ENCODE results near the gene TOMM20L. TPM values are rescaled to one million over a fixed set of nuclear protein-coding genes. Genes with fewer than 3 reads are reported as not detected.
"Not testable (repeated sequence)": the region's sequence is repeated elsewhere in the genome, so short reads cannot be mapped to it uniquely, and the experiment has no call there.

TOMM20L gene
- total RNA-seq, 4 donors from 2014 or later, result 2.7 TPM; not detected in 3

GRCh38 chr14:58401587-58401986 is 5.9 kb downstream of the TOMM20L start:
- no peak for TF ChIP-seq POLR2A (IDR thresholded peaks at IDR 0.05)
- no peaks in the 10 kb centered on the region for H3K27me3 ChIP-seq
- 87% methylated on average over 3 of the region's 3 CpGs for WGBS

DNA sequence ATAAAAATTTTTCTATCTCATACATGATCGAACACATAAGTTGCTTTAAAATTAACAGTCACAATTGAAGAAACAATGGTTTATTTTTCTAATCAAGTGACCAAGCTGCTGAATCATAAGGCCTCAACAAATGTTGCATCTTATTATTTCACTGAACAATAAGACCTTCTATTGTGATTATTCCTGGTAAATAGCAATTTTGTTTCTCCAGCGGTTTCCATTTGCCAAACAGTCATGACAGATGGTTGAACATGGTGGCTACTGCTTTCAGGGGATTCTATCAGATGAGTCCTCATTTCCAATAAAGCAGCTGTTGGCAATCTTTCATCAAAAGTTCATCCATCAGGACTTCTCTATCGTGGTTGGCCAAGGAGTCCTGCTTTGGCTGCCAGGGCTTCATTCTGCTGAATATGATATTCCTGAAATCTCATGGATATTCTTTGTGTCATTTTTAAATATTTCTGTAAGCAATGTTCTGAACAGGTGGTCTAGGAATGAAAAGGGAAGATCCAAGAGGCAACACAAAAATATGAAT is 13.0 kb downstream of the TOMM20L start:
- 88% methylated on average over 3 of the region's 3 CpGs for WGBS
- H3K9me3 ChIP-seq, result no peaks in the 10 kb centered on the region
- peaks cover 49% of the 10 kb centered on the region for H3K36me3 ChIP-seq
- H3K27ac ChIP-seq, result no peak overlapping the region
- TF ChIP-seq EP300 (IDR thresholded peaks at IDR 0.05), result no peak
- TF ChIP-seq POLR2A (IDR thresholded peaks at IDR 0.05), result no peak
- no peak for TF ChIP-seq POLR2AphosphoS5 (IDR thresholded peaks at IDR 0.05)
- TF ChIP-seq, protein P1, sequence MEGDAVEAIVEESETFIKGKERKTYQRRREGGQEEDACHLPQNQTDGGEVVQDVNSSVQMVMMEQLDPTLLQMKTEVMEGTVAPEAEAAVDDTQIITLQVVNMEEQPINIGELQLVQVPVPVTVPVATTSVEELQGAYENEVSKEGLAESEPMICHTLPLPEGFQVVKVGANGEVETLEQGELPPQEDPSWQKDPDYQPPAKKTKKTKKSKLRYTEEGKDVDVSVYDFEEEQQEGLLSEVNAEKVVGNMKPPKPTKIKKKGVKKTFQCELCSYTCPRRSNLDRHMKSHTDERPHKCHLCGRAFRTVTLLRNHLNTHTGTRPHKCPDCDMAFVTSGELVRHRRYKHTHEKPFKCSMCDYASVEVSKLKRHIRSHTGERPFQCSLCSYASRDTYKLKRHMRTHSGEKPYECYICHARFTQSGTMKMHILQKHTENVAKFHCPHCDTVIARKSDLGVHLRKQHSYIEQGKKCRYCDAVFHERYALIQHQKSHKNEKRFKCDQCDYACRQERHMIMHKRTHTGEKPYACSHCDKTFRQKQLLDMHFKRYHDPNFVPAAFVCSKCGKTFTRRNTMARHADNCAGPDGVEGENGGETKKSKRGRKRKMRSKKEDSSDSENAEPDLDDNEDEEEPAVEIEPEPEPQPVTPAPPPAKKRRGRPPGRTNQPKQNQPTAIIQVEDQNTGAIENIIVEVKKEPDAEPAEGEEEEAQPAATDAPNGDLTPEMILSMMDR (IDR thresholded peaks at IDR 0.05), result no peak
- no peak overlapping the region for H3K4me3 ChIP-seq
- no peaks in the 10 kb centered on the region for H3K4me1 ChIP-seq
- H3K27me3 ChIP-seq, result no peaks in the 10 kb centered on the region
- DNase-seq (ENCODE audit: low spot score in 2 of 2), result no peak

More at GRCh38 chr14:58401587-58401986, 5.9 kb downstream of the TOMM20L start:
- peaks cover 10% of the 10 kb centered on the region for H3K4me1 ChIP-seq
- H3K4me3 ChIP-seq, result no peak overlapping the region
- H3K36me3 ChIP-seq, result no peaks in the 10 kb centered on the region
- H3K9me3 ChIP-seq, result no peaks in the 10 kb centered on the region
- H3K27ac ChIP-seq, result no peak overlapping the region
- DNase-seq (ENCODE audit: low spot score in 2 of 2), result no peak

GRCh38 chr14:58414845-58415244 is 19.1 kb downstream of the TOMM20L start:
- WGBS, result 93% methylated on average over 1 of the region's 1 CpG
- no peak for DNase-seq (ENCODE audit: low spot score in 2 of 2)
- Histone ChIP-seq H3K9me3 (no peaks in the 10 kb centered on the region), H3K27ac (no peak overlapping the region), H3K4me3 (no peak overlapping the region), H3K36me3 (peaks cover 67% of the 10 kb centered on the region), H3K27me3 (no peaks in the 10 kb centered on the region), H3K4me1 (no peaks in the 10 kb centered on the region)
- TF ChIP-seq POLR2A (IDR thresholded peaks at IDR 0.05) (no peak), POLR2AphosphoS5 (IDR thresholded peaks at IDR 0.05) (no peak), EP300 (IDR thresholded peaks at IDR 0.05) (no peak)
- TF ChIP-seq, protein P1 (IDR thresholded peaks at IDR 0.05), result no peak

DNA sequence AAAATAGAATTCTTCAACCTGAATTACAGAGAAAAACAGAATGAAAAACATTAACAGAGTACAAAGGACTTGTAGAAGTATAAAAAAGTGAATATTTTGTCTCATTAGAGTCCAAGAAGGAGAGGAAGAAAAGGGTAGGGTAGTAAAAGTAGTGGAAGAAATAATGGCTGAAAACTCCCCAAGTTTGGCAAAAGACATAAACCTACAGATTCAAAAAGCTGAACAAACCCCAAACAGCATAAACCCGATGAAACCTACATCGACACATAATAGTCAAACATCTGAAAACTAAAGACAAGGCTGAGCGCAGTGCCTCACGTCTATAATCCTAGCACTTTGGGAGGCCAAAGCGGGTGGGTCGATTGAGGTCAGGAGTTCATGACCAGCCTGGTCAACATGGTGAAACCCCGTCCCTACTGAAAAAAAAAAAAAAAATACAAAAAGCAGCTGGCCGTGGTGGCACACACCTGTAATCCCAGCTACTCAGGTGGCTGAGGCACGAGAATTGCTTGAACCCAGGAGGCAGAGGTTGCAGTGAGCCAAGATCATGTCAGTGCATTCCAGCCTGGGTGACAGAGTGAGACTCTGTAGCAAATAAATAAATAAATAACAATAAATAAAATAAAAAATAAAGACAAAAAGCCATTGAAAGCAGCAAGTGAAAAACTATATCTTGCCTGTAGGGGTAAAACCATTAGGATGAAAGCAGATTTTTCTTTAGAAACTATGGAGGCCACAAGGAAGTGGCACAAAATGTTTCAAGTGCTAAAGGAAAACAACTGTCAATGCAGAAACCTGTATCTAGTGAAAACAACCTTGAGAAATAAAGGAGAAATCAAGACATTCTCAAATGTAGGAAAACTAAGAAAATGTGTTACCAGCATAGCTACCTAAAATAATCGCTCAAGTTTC is 20.2 kb downstream of the TOMM20L start:
- H3K4me1 ChIP-seq, result no peaks in the 10 kb centered on the region
- H3K36me3 ChIP-seq, result peaks cover 64% of the 10 kb centered on the region
- no peaks in the 10 kb centered on the region for H3K27me3 ChIP-seq
- H3K4me3 ChIP-seq, result no peak overlapping the region
- 97% methylated on average over 10 of the region's 10 CpGs for WGBS
- no peaks in the 10 kb centered on the region for H3K9me3 ChIP-seq
- TF ChIP-seq POLR2AphosphoS5 (IDR thresholded peaks at IDR 0.05) (no peak), EP300 (IDR thresholded peaks at IDR 0.05) (no peak), POLR2A (IDR thresholded peaks at IDR 0.05) (no peak)
- TF ChIP-seq, protein P1 (IDR thresholded peaks at IDR 0.05), result no peak
- DNase-seq (ENCODE audit: low spot score in 2 of 2), result no peak
- H3K27ac ChIP-seq, result no peak overlapping the region

DNA sequence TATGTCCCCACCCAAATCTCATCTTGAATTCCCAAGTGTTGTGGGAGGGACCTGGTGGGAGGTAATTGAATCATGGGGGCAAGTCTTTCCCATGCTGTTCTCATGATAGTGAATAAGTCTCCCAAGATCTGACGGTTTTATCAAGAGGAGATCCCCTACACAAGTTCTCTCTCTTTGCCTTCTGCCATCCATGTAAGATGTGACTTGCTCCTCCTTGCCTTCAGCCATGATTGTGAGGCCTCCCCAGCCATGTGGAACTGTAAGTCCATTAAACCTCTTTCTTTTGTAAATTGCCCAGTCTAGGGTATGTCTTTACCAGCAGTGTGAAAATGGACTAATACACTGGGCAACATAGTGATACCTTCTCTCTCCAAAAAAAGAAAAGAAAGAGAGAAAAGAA is 21.2 kb downstream of the TOMM20L start:
- H3K27me3 ChIP-seq; H3K4me3 ChIP-seq; H3K9me3 ChIP-seq; DNase-seq (ENCODE audit: low spot score in 2 of 2); H3K27ac ChIP-seq; H3K4me1 ChIP-seq: not testable (repeated sequence)
- 89% methylated on average over 1 of the region's 1 CpG for WGBS
- peaks cover 62% of the 10 kb centered on the region for H3K36me3 ChIP-seq

- no peaks in the 10 kb centered on the region for H3K9me3 ChIP-seq
- no peaks in the 10 kb centered on the region for H3K27me3 ChIP-seq
- peaks cover 23% of the 10 kb centered on the region for H3K4me1 ChIP-seq
- H3K27ac ChIP-seq, result peak overlapping the region; percentile 91
- DNase-seq (ENCODE audit: low spot score in 2 of 2), result peak in 1 of 2 donors; percentile 78
- peaks cover 13% of the 10 kb centered on the region for H3K36me3 ChIP-seq
- 0% methylated on average over 30 of the region's 35 CpGs for WGBS
- H3K4me3 ChIP-seq, result peak overlapping the region; percentile 93
- TF ChIP-seq POLR2A (IDR thresholded peaks at IDR 0.05), result no peak
- no peak for TF ChIP-seq EP300 (IDR thresholded peaks at IDR 0.05)
- TF ChIP-seq, protein P1 (IDR thresholded peaks at IDR 0.05), result no peak
- no peak for TF ChIP-seq POLR2AphosphoS5 (IDR thresholded peaks at IDR 0.05)
Observed at GRCh38 chr14:58426670-58427280, 31.0 kb downstream of the TOMM20L start.
